Measurements from ENCODE around the gene CARNS1. TPM values are rescaled to one million over a fixed set of nuclear protein-coding genes. Genes with fewer than 3 reads are reported as not detected.

CARNS1 gene
- total and polyA plus RNA-seq, 8 donors, result 0.29 to 33.3 (median 2.9) TPM

- TF ChIP-seq POLR2AphosphoS5 (IDR thresholded peaks at IDR 0.05) (no peak), CTCF (IDR thresholded peaks at IDR 0.05) (no peak), EP300 (IDR thresholded peaks at IDR 0.05) (no peak), POLR2A (IDR thresholded peaks at IDR 0.05) (no peak)
- Histone ChIP-seq H3K4me3 (no peak overlapping the region), H3K4me1 (peaks cover 28 to 44% (median 42%) of the 10 kb centered on the region in 4 donors), H3K9me3 (no peaks in the 10 kb centered on the region), H3K27me3 (no peaks in the 10 kb centered on the region), H3K27ac (no peak overlapping the region), H3K36me3 (peaks cover 0 to 5% (median 2%) of the 10 kb centered on the region in 4 donors)
- intact Hi-C loops (cut with DNase I; ENCODE audit: low total_unique reads), result no loop called here
- no peak for DNase-seq
- 75 to 87% (median 82%) methylated on average over 8 of the region's 8 CpGs for WGBS, 5 donors
Observed at GRCh38 chr11:67470337-67471002, 55.0 kb downstream of the CARNS1 start.

GRCh38 chr11:67472882-67473281, 57.4 kb downstream of the CARNS1 start:
- Histone ChIP-seq H3K9me3 (no peaks in the 10 kb centered on the region), H3K27ac (no peak overlapping the region), H3K4me3 (no peak overlapping the region), H3K4me1 (peaks cover 12 to 20% (median 17%) of the 10 kb centered on the region in 4 donors), H3K27me3 (no peaks in the 10 kb centered on the region), H3K36me3 (no peaks in the 10 kb centered on the region)
- WGBS, 5 donors, result 77 to 85% (median 82%) methylated on average over 7 of the region's 7 CpGs
- intact Hi-C loops (cut with DNase I; ENCODE audit: low total_unique reads), result no loop called here
- TF ChIP-seq POLR2AphosphoS5 (IDR thresholded peaks at IDR 0.05), result no peak
- no peak for DNase-seq

Small RNAs within 50 kb of the gene (small RNA-seq; reads per million reads assigned to genes)
- gene RNU6-1238P, result 0 reads per million in 4 donors

Other genes with a start within 250 kb of the CARNS1 start
- gene GRK2, start 149.2 kb upstream of the CARNS1 start, total RNA-seq, result 100 to 1,000 TPM in 4 of 5 donors, 10 to 100 TPM in 1; 53.8 to 266 (median 131) TPM
- gene GRK2, start 149.2 kb upstream of the CARNS1 start, polyA plus RNA-seq, result 10 to 100 TPM; 44.0 to 59.4 (median 46.5) TPM
- gene ANKRD13D, start 126.4 kb upstream of the CARNS1 start, total RNA-seq, result 10 to 100 TPM; 24.6 to 96.4 (median 42.6) TPM
- gene ANKRD13D, start 126.4 kb upstream of the CARNS1 start, polyA plus RNA-seq, result 10 to 100 TPM; 18.5 to 61.3 (median 30.9) TPM
- gene SSH3, start 112.1 kb upstream of the CARNS1 start, total RNA-seq, result 100 to 1,000 TPM in 3 of 5 donors, 10 to 100 TPM in 2; 23.5 to 217 (median 103) TPM
- 10 to 100 TPM; 18.8 to 34.3 (median 22.6) TPM for gene SSH3, start 112.1 kb upstream of the CARNS1 start, polyA plus RNA-seq
- 100 to 1,000 TPM in 1 of 5 donors, 10 to 100 TPM in 4; 13.8 to 117 (median 54.8) TPM for gene POLD4, start 62.1 kb upstream of the CARNS1 start, total RNA-seq
- gene POLD4, start 62.1 kb upstream of the CARNS1 start, polyA plus RNA-seq, result 100 to 1,000 TPM; 129 to 316 (median 153) TPM
- 10 to 100 TPM in 3 of 5 donors, 1 to 10 TPM in 1, not detected in 1; 2.6 to 69.2 (median 17.8) TPM for gene CLCF1, start 42.1 kb upstream of the CARNS1 start, total RNA-seq
- 1 to 10 TPM; 2.7 to 5.4 (median 3.2) TPM for gene CLCF1, start 42.1 kb upstream of the CARNS1 start, polyA plus RNA-seq
- gene RAD9A, start 23.7 kb upstream of the CARNS1 start, total RNA-seq, result 10 to 100 TPM in 4 of 5 donors, 1 to 10 TPM in 1; 7.0 to 88.9 (median 29.5) TPM
- 10 to 100 TPM; 11.8 to 30.3 (median 17.0) TPM for gene RAD9A, start 23.7 kb upstream of the CARNS1 start, polyA plus RNA-seq
- gene PPP1CA, start 13.8 kb upstream of the CARNS1 start, total RNA-seq, result 100 to 1,000 TPM in 2 of 5 donors, 10 to 100 TPM in 3; 28.6 to 229 (median 97.9) TPM
- 100 to 1,000 TPM; 109 to 203 (median 153) TPM for gene PPP1CA, start 13.8 kb upstream of the CARNS1 start, polyA plus RNA-seq
- 10 to 100 TPM in 1 of 5 donors, 1 to 10 TPM in 3, under 1 TPM in 1; 0.29 to 12.0 (median 3.5) TPM for gene TBC1D10C, start 11.6 kb upstream of the CARNS1 start, total RNA-seq
- gene TBC1D10C, start 11.6 kb upstream of the CARNS1 start, polyA plus RNA-seq, result 1 to 10 TPM; 2.8 to 6.1 (median 5.5) TPM
- gene RPS6KB2, start 12.8 kb downstream of the CARNS1 start, total RNA-seq, result 100 to 1,000 TPM in 2 of 5 donors, 10 to 100 TPM in 3; 29.7 to 434 (median 82.3) TPM
- 10 to 100 TPM; 49.3 to 74.1 (median 68.9) TPM for gene RPS6KB2, start 12.8 kb downstream of the CARNS1 start, polyA plus RNA-seq
- gene PTPRCAP, start 22.0 kb downstream of the CARNS1 start, total RNA-seq, result 10 to 100 TPM in 1 of 5 donors, 1 to 10 TPM in 2, not detected in 2; 1.7 to 15.2 (median 3.5) TPM
- 10 to 100 TPM in 2 of 3 donors, 1 to 10 TPM in 1; 4.5 to 25.3 (median 20.2) TPM for gene PTPRCAP, start 22.0 kb downstream of the CARNS1 start, polyA plus RNA-seq
- gene CORO1B, start 27.8 kb downstream of the CARNS1 start, total RNA-seq, result 100 to 1,000 TPM in 2 of 5 donors, 10 to 100 TPM in 3; 48.3 to 160 (median 82.2) TPM
- 100 to 1,000 TPM in 2 of 3 donors, 10 to 100 TPM in 1; 84.4 to 125 (median 104) TPM for gene CORO1B, start 27.8 kb downstream of the CARNS1 start, polyA plus RNA-seq
- not detected for gene GPR152, start 37.1 kb downstream of the CARNS1 start, total RNA-seq
- gene GPR152, start 37.1 kb downstream of the CARNS1 start, polyA plus RNA-seq, result not detected
- gene CABP4, start 39.7 kb downstream of the CARNS1 start, total RNA-seq, result under 1 TPM in 3 of 5 donors, not detected in 2; 0.43 to 0.73 (median 0.45) TPM
- gene CABP4, start 39.7 kb downstream of the CARNS1 start, polyA plus RNA-seq, result 1 to 10 TPM in 2 of 3 donors, under 1 TPM in 1; 0.50 to 1.7 (median 1.7) TPM
- gene TMEM134, start 53.6 kb downstream of the CARNS1 start, total RNA-seq, result 100 to 1,000 TPM in 3 of 5 donors, 10 to 100 TPM in 2; 57.6 to 392 (median 174) TPM
- gene TMEM134, start 53.6 kb downstream of the CARNS1 start, polyA plus RNA-seq, result 100 to 1,000 TPM; 118 to 130 (median 126) TPM
- 100 to 1,000 TPM in 1 of 5 donors, 10 to 100 TPM in 4; 36.4 to 140 (median 60.7) TPM for gene AIP, start 67.3 kb downstream of the CARNS1 start, total RNA-seq
- 10 to 100 TPM; 75.5 to 86.6 (median 84.2) TPM for gene AIP, start 67.3 kb downstream of the CARNS1 start, polyA plus RNA-seq
- 100 to 1,000 TPM in 1 of 5 donors, 10 to 100 TPM in 4; 12.3 to 133 (median 42.4) TPM for gene PITPNM1, start 89.7 kb downstream of the CARNS1 start, total RNA-seq
- 10 to 100 TPM; 15.9 to 18.9 (median 17.3) TPM for gene PITPNM1, start 89.7 kb downstream of the CARNS1 start, polyA plus RNA-seq
- gene CDK2AP2, start 92.5 kb downstream of the CARNS1 start, total RNA-seq, result 10 to 100 TPM in 4 of 5 donors, 1 to 10 TPM in 1; 8.3 to 68.3 (median 52.7) TPM
- 10 to 100 TPM; 60.9 to 95.9 (median 74.7) TPM for gene CDK2AP2, start 92.5 kb downstream of the CARNS1 start, polyA plus RNA-seq
- not detected for gene CABP2, start 107.8 kb downstream of the CARNS1 start, total RNA-seq
- gene CABP2, start 107.8 kb downstream of the CARNS1 start, polyA plus RNA-seq, result not detected
- gene GSTP1, start 168.1 kb downstream of the CARNS1 start, total RNA-seq, result 100 to 1,000 TPM; 393 to 726 (median 523) TPM
- 1,000 to 10,000 TPM in 2 of 3 donors, 100 to 1,000 TPM in 1; 670 to 2,840 (median 1,703) TPM for gene GSTP1, start 168.1 kb downstream of the CARNS1 start, polyA plus RNA-seq
- 100 to 1,000 TPM; 186 to 806 (median 497) TPM for gene NDUFV1, start 191.3 kb downstream of the CARNS1 start, total RNA-seq
- gene NDUFV1, start 191.3 kb downstream of the CARNS1 start, polyA plus RNA-seq, result 100 to 1,000 TPM; 148 to 193 (median 181) TPM
- gene NUDT8, start 214.3 kb downstream of the CARNS1 start, total RNA-seq, result 100 to 1,000 TPM in 1 of 5 donors, 1 to 10 TPM in 2, not detected in 2; 4.6 to 333 (median 8.8) TPM
- gene NUDT8, start 214.3 kb downstream of the CARNS1 start, polyA plus RNA-seq, result 10 to 100 TPM; 15.0 to 41.0 (median 19.5) TPM
- gene TBX10, start 224.1 kb downstream of the CARNS1 start, total RNA-seq, result not detected
- gene TBX10, start 224.1 kb downstream of the CARNS1 start, polyA plus RNA-seq, result not detected
- gene ACY3, start 235.1 kb downstream of the CARNS1 start, total RNA-seq, result 10 to 100 TPM in 1 of 5 donors, 1 to 10 TPM in 2, under 1 TPM in 1, not detected in 1; 0.45 to 17.1 (median 1.1) TPM
- gene ACY3, start 235.1 kb downstream of the CARNS1 start, polyA plus RNA-seq, result 1 to 10 TPM; 7.5 to 9.1 (median 8.7) TPM

Measured in stomach (tissue), 9 donors.